GM19239 (cell line): ENCODE measurements around the gene RELN.

Experiments
- DNase-seq: peaks from one replicate; pipeline ENCODE4 v3.0.0; 2011; ENCODE audit warnings: low spot score; ENCODE audit not compliant: insufficient read length
- FAIRE-seq: peaks from 2 replicates; lab custom pipeline; 2011; peaks lifted over from hg19 to GRCh38; lab: Jason Lieb, UNC

RELN gene

GRCh38 chr7:103613655-103614642, 375.5 kb downstream of the RELN start:
- DNase-seq (no peak), FAIRE-seq (no peak)

GRCh38 chr7:103609778-103610177, 379.7 kb downstream of the RELN start:
- FAIRE-seq (no peak), DNase-seq (no peak)

GRCh38 chr7:103605640-103606039, 383.8 kb downstream of the RELN start:
- FAIRE-seq (no peak), DNase-seq (no peak)

GRCh38 chr7:103598326-103598905, 391.0 kb downstream of the RELN start:
- DNase-seq (no peak), FAIRE-seq (no peak)

- FAIRE-seq (no peak), DNase-seq (no peak)
Observed at GRCh38 chr7:103597606-103598005, 391.9 kb downstream of the RELN start.

- FAIRE-seq (no peak), DNase-seq (no peak)
Observed at GRCh38 chr7:103594186-103594585, 395.3 kb downstream of the RELN start.

GRCh38 chr7:103593691-103594090, 395.8 kb downstream of the RELN start:
- no peak for FAIRE-seq
- DNase-seq, result no peak

GRCh38 chr7:103592844-103593243, 396.6 kb downstream of the RELN start:
- no peak for FAIRE-seq
- DNase-seq, result no peak

GRCh38 chr7:103592187-103592586, 397.3 kb downstream of the RELN start:
- FAIRE-seq, result no peak
- no peak for DNase-seq

GRCh38 chr7:103580031-103580430, 409.4 kb downstream of the RELN start:
- DNase-seq, result no peak
- no peak for FAIRE-seq

- FAIRE-seq (no peak), DNase-seq (no peak)
Observed at GRCh38 chr7:103577059-103577458, 412.4 kb downstream of the RELN start.

- DNase-seq, result no peak
- no peak for FAIRE-seq
Observed at GRCh38 chr7:103576641-103577040, 412.8 kb downstream of the RELN start.

GRCh38 chr7:103574576-103574975, 414.9 kb downstream of the RELN start:
- DNase-seq (no peak), FAIRE-seq (no peak)

- FAIRE-seq (no peak), DNase-seq (no peak)
Observed at GRCh38 chr7:103573479-103574058, 415.9 kb downstream of the RELN start.

GRCh38 chr7:103571586-103571985, 417.9 kb downstream of the RELN start:
- FAIRE-seq (no peak), DNase-seq (no peak)

GRCh38 chr7:103569621-103570305, 419.7 kb downstream of the RELN start:
- no peak for FAIRE-seq
- DNase-seq, result no peak

- FAIRE-seq, result no peak
- DNase-seq, result no peak
Observed at GRCh38 chr7:103564416-103564815, 425.0 kb downstream of the RELN start.

GRCh38 chr7:103560136-103560535, 429.3 kb downstream of the RELN start:
- DNase-seq (no peak), FAIRE-seq (no peak)

GRCh38 chr7:103551016-103551415, 438.4 kb downstream of the RELN start:
- no peak for DNase-seq
- FAIRE-seq, result no peak

GRCh38 chr7:103549786-103550185, 439.7 kb downstream of the RELN start:
- no peak for DNase-seq
- no peak for FAIRE-seq
